Right lobe of liver (tissue), 6 donors: ENCODE measurements around the gene SLC6A7. TPM values are rescaled to one million over a fixed set of nuclear protein-coding genes. Genes with fewer than 3 reads are reported as not detected.

Experiments
- ATAC-seq, 4 donors: fragments of 200-7000 bp; cut with Tn5 transposase; one replicate each; pipeline ENCODE4 v1.9.1; 2020; ENCODE audit warnings: mild to moderate bottlenecking in 4 of 4, moderate library complexity in 4 of 4
- DNase-seq, 3 donors: peaks; one replicate each; pipeline ENCODE4 v3.0.0-alpha.2; 2020
- H3K27ac ChIP-seq, 3 donors: fragments of 200-600 bp; one replicate each; pipeline ENCODE4 v1.8.0; 2022
- H3K27me3 ChIP-seq, 2 donors: fragments of 200-600 bp; one replicate each; pipeline ENCODE4 v1.8.0; 2022
- H3K36me3 ChIP-seq, 4 donors: fragments of 200-600 bp; sonication (generic) in 1 of 4; one replicate each; pipeline versions ENCODE4 v1.5.1 to v1.8.0; 2017 to 2022; ENCODE audit warnings: control low read depth in 1 of 4
- H3K4me1 ChIP-seq, 4 donors: fragments of 200-600 bp; sonication (generic) in 1 of 4; one replicate each; pipeline versions ENCODE4 v1.5.1 to v1.8.0; 2017 to 2022; ENCODE audit warnings: control low read depth in 1 of 4
- H3K4me3 ChIP-seq, 3 donors: fragments of 200-600 bp; one replicate each; pipeline ENCODE4 v1.8.0; 2022
- H3K9me3 ChIP-seq, 4 donors: fragments of 200-600 bp; sonication (generic) in 1 of 4; one replicate each; pipeline versions ENCODE4 v1.5.1 to v1.8.0; 2017 to 2022; ENCODE audit warnings: control low read depth in 1 of 4
- POLR2A ChIP-seq: fragments of 450-650 bp; IDR thresholded peaks from one replicate; pipeline ENCODE4 v1.6.1; 2017; ENCODE audit warnings: antibody characterized with exemption, mild to moderate bottlenecking
- whole genome bisulfite sequencing: methylation state at CpG from one replicate; pipeline ENCODE4 v1.1.6; 2018; ENCODE audit warnings: low coverage, low lambda C conversion rate; ENCODE audit not compliant: insufficient coverage; ENCODE audit errors: missing lambda C conversion rate; 5-methylcytosine and 5-hydroxymethylcytosine counted together
- intact Hi-C, 2 donors: fragments of 100-400 bp; cut with DNase I; formaldehyde crosslinking; loops; one replicate each; pipeline versions ENCODE4 v1.11.2 to v1.14.1; 2022
- total RNA-seq, 6 experiments: library from RNA; depleted of rRNA in 2 of 6; stranded (reverse); fragments of >200 nt in 2 of 6; fragmentation: NEBNext Ultra II Directional in 3 of 6; extraction: Animal tissue kit (Norgen Biotek cat#: 25700) in 3 of 6; gene quantifications; one replicate each; pipeline versions ENCODE4 v1.1.0 to v1.2.4, GENCODE V29; 2016 to 2023
- TF ChIP-seq, protein P1 (sequence below), 4 donors: fragments of 200-600 bp in 3 of 4; fragments of 450-650 bp in 1 of 4; IDR thresholded peaks; one replicate each; pipeline versions ENCODE4 v1.5.1 to v1.8.0; 2016 to 2022; ENCODE audit warnings: antibody characterized with exemption in 4 of 4, mild to moderate bottlenecking in 2 of 4
- donor health status: DM: no; HTN: yes; CAD: no.
- donor health status: DM: no; HTN: no; CAD: no.
- donor health status: DM: no; HTN: no; CAD: no.
- donor health status: DM: no; HTN: yes; CAD: no.
- donor health status: DM: no; HTN: yes; CAD: no.

The SLC6A7 gene
- total RNA-seq, 6 experiments from 2014 or later: not detected

DNA sequence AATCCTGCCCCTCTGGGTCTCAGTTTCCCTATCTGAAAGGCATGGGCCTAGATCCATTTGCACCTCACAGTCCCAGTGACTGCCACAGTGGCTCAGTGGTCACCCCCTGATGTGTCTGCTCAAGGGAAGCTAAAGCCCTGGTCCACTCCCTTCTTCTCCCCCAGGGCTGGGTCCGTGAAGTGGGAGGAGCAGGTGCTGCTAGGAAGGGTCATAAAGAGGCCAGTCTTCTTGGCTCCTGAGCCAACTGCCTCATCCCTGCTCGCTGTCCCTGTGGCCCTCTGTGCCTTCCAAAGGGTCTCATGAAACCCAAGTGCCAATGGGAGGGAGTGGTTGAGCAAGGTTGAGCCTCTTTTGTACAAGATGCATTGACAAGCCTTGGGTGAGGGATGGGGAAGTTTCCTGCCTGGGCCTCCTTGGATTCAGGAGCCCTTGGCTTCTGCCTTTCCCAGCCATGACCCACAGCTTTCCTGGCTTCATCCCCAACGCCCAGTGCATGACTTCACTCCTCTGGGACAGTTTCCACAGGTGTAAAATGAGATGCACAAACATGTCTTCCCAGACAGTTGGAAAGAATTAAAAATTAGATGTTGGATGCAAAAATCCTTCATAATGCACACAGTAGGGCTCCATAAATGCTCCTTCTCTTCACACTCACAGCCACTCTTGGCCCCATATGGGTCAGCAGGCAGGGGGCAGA lies 1.6 kb upstream of the SLC6A7 start:
- no peak for DNase-seq
- no peak overlapping the region for H3K4me3 ChIP-seq
- no peaks in the 10 kb centered on the region for H3K9me3 ChIP-seq
- TF ChIP-seq POLR2A: no peak
- TF ChIP-seq, protein P1, sequence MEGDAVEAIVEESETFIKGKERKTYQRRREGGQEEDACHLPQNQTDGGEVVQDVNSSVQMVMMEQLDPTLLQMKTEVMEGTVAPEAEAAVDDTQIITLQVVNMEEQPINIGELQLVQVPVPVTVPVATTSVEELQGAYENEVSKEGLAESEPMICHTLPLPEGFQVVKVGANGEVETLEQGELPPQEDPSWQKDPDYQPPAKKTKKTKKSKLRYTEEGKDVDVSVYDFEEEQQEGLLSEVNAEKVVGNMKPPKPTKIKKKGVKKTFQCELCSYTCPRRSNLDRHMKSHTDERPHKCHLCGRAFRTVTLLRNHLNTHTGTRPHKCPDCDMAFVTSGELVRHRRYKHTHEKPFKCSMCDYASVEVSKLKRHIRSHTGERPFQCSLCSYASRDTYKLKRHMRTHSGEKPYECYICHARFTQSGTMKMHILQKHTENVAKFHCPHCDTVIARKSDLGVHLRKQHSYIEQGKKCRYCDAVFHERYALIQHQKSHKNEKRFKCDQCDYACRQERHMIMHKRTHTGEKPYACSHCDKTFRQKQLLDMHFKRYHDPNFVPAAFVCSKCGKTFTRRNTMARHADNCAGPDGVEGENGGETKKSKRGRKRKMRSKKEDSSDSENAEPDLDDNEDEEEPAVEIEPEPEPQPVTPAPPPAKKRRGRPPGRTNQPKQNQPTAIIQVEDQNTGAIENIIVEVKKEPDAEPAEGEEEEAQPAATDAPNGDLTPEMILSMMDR (IDR thresholded peaks at IDR 0.05): no peak
- H3K27me3 ChIP-seq: no peaks in the 10 kb centered on the region
- peaks cover 0 to 16% (median 7%) of the 10 kb centered on the region in 4 donors for H3K4me1 ChIP-seq
- no peak overlapping the region for H3K27ac ChIP-seq
- ATAC-seq: no peak
- WGBS: 100% methylated on average over 1 of the region's 3 CpGs
- no peaks in the 10 kb centered on the region for H3K36me3 ChIP-seq
- intact Hi-C loops: no loop called here

DNA sequence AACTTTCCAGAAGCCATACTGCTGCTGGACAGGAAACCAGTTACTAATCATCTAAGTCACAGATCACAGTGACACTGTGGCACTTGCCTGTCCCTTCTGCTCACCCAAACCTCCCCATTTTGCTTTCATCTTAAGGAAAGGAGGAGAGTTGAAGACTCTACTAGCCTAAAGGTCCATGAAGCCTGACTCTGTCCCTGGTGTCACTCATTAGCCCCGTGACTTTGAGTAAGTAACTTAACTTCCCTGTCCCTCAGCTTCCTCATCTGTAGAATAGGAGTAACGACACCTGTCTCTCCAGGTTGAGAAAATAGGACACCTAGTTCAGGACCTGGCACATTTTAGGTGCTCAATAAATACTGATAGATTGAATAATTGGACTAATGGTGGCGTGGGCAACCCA lies 536 bp upstream of the SLC6A7 start:
- H3K4me1 ChIP-seq: peaks cover 0 to 16% (median 7%) of the 10 kb centered on the region in 4 donors
- no peak for ATAC-seq
- 70% methylated on average over 3 of the region's 3 CpGs for WGBS

GRCh38 chr5:150190503-150190979 lies 679 bp downstream of the SLC6A7 start:
- no peak overlapping the region for H3K4me3 ChIP-seq
- H3K27me3 ChIP-seq: no peaks in the 10 kb centered on the region
- TF ChIP-seq, protein P1 (IDR thresholded peaks at IDR 0.05): no peak
- no peak for TF ChIP-seq POLR2A
- H3K27ac ChIP-seq: no peak overlapping the region
- H3K9me3 ChIP-seq: no peaks in the 10 kb centered on the region
- WGBS: 47% methylated on average over 5 of the region's 16 CpGs
- intact Hi-C loops: no loop called here
- H3K36me3 ChIP-seq: no peaks in the 10 kb centered on the region
- no peak for DNase-seq
- no peak for ATAC-seq
- peaks cover 0 to 7% (median 4%) of the 10 kb centered on the region in 4 donors for H3K4me1 ChIP-seq

More for the DNA sequence above, 536 bp upstream of the SLC6A7 start:
- intact Hi-C loops: no loop called here
- no peaks in the 10 kb centered on the region for H3K27me3 ChIP-seq
- H3K27ac ChIP-seq: no peak overlapping the region
- TF ChIP-seq, protein P1 (IDR thresholded peaks at IDR 0.05): no peak
- TF ChIP-seq POLR2A: no peak
- no peaks in the 10 kb centered on the region for H3K36me3 ChIP-seq
- no peak for DNase-seq
- H3K9me3 ChIP-seq: no peaks in the 10 kb centered on the region
- H3K4me3 ChIP-seq: no peak overlapping the region

DNA sequence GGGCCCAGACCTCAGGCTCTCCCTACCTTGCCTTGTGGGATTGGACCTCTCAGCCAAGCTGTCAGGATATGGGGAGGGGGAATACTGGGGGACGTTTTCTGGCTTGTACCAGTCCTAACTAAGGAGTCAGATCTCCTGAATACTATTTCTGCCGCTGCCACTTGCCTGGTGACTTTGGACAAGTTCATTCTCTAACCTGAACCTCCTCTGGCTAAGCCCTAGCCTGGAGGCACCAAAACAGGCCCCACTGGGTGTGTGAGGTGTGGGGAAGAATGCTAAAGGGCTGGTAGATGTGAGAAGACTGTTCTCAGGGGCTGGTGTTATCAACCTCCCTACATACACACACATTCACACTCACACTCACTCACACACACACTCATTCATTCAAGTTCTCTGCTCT lies 1.1 kb downstream of the SLC6A7 start:
- DNase-seq (no peak), ATAC-seq (no peak)
- no CpG with 5 or more reads among the region's 2 CpGs for WGBS
- H3K4me3 ChIP-seq: no peak overlapping the region
- H3K27ac ChIP-seq: no peak overlapping the region
- TF ChIP-seq, protein P1 (IDR thresholded peaks at IDR 0.05): no peak
- no peak for TF ChIP-seq POLR2A
- intact Hi-C loops: no loop called here
- no peaks in the 10 kb centered on the region for H3K9me3 ChIP-seq
- H3K27me3 ChIP-seq: no peaks in the 10 kb centered on the region
- H3K36me3 ChIP-seq: no peaks in the 10 kb centered on the region
- H3K4me1 ChIP-seq: peaks cover 0 to 3% (median 1%) of the 10 kb centered on the region in 4 donors
